CD14-positive monocyte (primary cell): Measurements from ENCODE around the gene CELF2. TPM values are rescaled to one million over a fixed set of nuclear protein-coding genes. Genes with fewer than 3 reads are reported as not detected.

Experiments
- DNase-seq, 3 donors: peaks; one replicate each; pipeline ENCODE4 v3.0.0-alpha.2; 2011 to 2022
- H2AFZ ChIP-seq: 2 replicates; pipeline ENCODE4 v1.6.0; 2012; ENCODE audit warnings: mild to moderate bottlenecking, low read depth, low read length, inconsistent platforms; ENCODE audit not compliant: insufficient read depth, poor library complexity, severe bottlenecking
- H3K27ac ChIP-seq, 2 donors: 1 replicate in 1 of 2; 2 replicates in 1 of 2; pipeline ENCODE4 v1.5.1; 2012 to 2013; ENCODE audit warnings: low read length in 2 of 2, control low read depth in 1 of 2, inconsistent platforms in 1 of 2, low read depth in 1 of 2, mild to moderate bottlenecking in 1 of 2
- H3K27me3 ChIP-seq, 2 donors: one replicate each; pipeline versions ENCODE4 v1.6.0 to v1.6.1; 2011 to 2013; ENCODE audit warnings: low read length in 2 of 2; ENCODE audit not compliant: control insufficient read depth in 2 of 2, insufficient read depth in 2 of 2
- H3K36me3 ChIP-seq, 2 donors: replicated peaks in 1 of 2; 1 replicate in 1 of 2; 2 replicates in 1 of 2; pipeline versions ENCODE4 v1.5.1 to v1.6.1; 2012 to 2013; ENCODE audit warnings: low read length in 2 of 2, control low read depth in 1 of 2, inconsistent platforms in 1 of 2, mild to moderate bottlenecking in 1 of 2; ENCODE audit not compliant: insufficient read depth in 2 of 2, control insufficient read depth in 1 of 2
- H3K4me1 ChIP-seq, 2 donors: 1 replicate in 1 of 2; 2 replicates in 1 of 2; pipeline versions ENCODE4 v1.5.1 to v1.6.1; 2012 to 2013; ENCODE audit warnings: low read length in 2 of 2, control low read depth in 1 of 2, inconsistent platforms in 1 of 2, mild to moderate bottlenecking in 1 of 2, moderate library complexity in 1 of 2; ENCODE audit not compliant: insufficient read depth in 2 of 2, control insufficient read depth in 1 of 2
- H3K4me2 ChIP-seq: replicated peaks from 2 replicates; pipeline ENCODE3; 2012; ENCODE audit warnings: low read length, moderate library complexity, mild to moderate bottlenecking; ENCODE audit not compliant: poor library complexity, severe bottlenecking; ENCODE audit errors: extremely low read depth
- H3K4me3 ChIP-seq, 3 experiments: fragments of 200-600 bp in 1 of 3; sonication (generic) in 1 of 3; replicated peaks in 1 of 3; 1 replicate in 2 of 3; 2 replicates in 1 of 3; pipeline ENCODE4 v1.5.1; 2011 to 2013; ENCODE audit warnings: low read length in 3 of 3, mild to moderate bottlenecking in 3 of 3, control low read depth in 2 of 3, low read depth in 2 of 3, inconsistent platforms in 1 of 3, moderate library complexity in 1 of 3
- H3K79me2 ChIP-seq: 2 replicates; pipeline ENCODE4 v1.6.0; 2012; ENCODE audit warnings: mild to moderate bottlenecking, control low read depth, inconsistent platforms, low read length, moderate library complexity; ENCODE audit not compliant: insufficient read depth
- H3K9ac ChIP-seq: 2 replicates; pipeline ENCODE4 v1.6.0; 2017; ENCODE audit warnings: low read length, mild to moderate bottlenecking; ENCODE audit not compliant: insufficient read depth, poor library complexity, severe bottlenecking
- H3K9me3 ChIP-seq, 2 donors: replicated peaks in 1 of 2; 1 replicate in 1 of 2; 2 replicates in 1 of 2; pipeline versions ENCODE4 v1.5.1 to v1.6.1; 2012 to 2013; ENCODE audit warnings: low read length in 2 of 2, control low read depth in 1 of 2; ENCODE audit not compliant: control insufficient read depth in 1 of 2, insufficient read depth in 1 of 2
- H4K20me1 ChIP-seq: 2 replicates; pipeline ENCODE4 v1.6.0; 2012; ENCODE audit warnings: mild to moderate bottlenecking, low read length, control low read depth, moderate library complexity; ENCODE audit not compliant: insufficient read depth
- H3K27ac Mint-ChIP-seq, 7 donors: one replicate each; pipeline ENCODE4 v1.8.0; 2020; ENCODE audit warnings: mild to moderate bottlenecking in 7 of 7, mixed read lengths in 7 of 7, moderate library complexity in 6 of 7, inconsistent platforms in 2 of 7
- H3K27me3 Mint-ChIP-seq, 3 donors: one replicate each; pipeline ENCODE4 v1.8.0; 2021 to 2022; ENCODE audit warnings: low read depth in 3 of 3, mild to moderate bottlenecking in 3 of 3, mixed read lengths in 3 of 3, moderate library complexity in 3 of 3, inconsistent platforms in 1 of 3
- H3K36me3 Mint-ChIP-seq, 2 donors: one replicate each; pipeline ENCODE4 v1.8.0; 2020; ENCODE audit warnings: mixed read lengths in 2 of 2, inconsistent platforms in 1 of 2, mild to moderate bottlenecking in 1 of 2
- H3K4me1 Mint-ChIP-seq: one replicate; pipeline ENCODE4 v1.8.0; 2020; ENCODE audit warnings: mild to moderate bottlenecking, mixed read lengths
- H3K4me3 Mint-ChIP-seq, 2 donors: one replicate each; pipeline ENCODE4 v1.8.0; 2020; ENCODE audit warnings: mild to moderate bottlenecking in 2 of 2, mixed read lengths in 2 of 2, moderate library complexity in 1 of 2
- H3K9me3 Mint-ChIP-seq, 7 donors: one replicate each; pipeline ENCODE4 v1.8.0; 2020 to 2022; ENCODE audit warnings: mixed read lengths in 7 of 7, mild to moderate bottlenecking in 6 of 7, moderate library complexity in 6 of 7, inconsistent platforms in 2 of 7
- CTCF ChIP-seq: fragments of 200-600 bp; IDR thresholded peaks from one replicate; pipeline ENCODE4 v1.8.0; 2022; ENCODE audit warnings: antibody characterized with exemption, mild to moderate bottlenecking
- whole genome bisulfite sequencing: methylation state at CpG from one replicate; pipeline ENCODE4 v1.1.5; 2013; ENCODE audit warnings: missing lambda C conversion rate; ENCODE audit not compliant: insufficient coverage; 5-methylcytosine and 5-hydroxymethylcytosine counted together
- intact Hi-C, 2 donors: fragments of 100-400 bp; cut with micrococcal nuclease; formaldehyde crosslinking; loops; one replicate each; pipeline versions ENCODE4 v1.15.0 to v1.15.1; 2023
- polyA plus RNA-seq, 3 donors: library from polyadenylated mRNA; depleted of rRNA in 1 of 3; unstranded in 2 of 3; stranded (reverse) in 1 of 3; fragments of 300-500 nt in 2 of 3; fragments of >200 nt in 1 of 3; fragmentation: Illumina TruSeq in 2 of 3; gene quantifications; 1 replicate in 2 of 3; 2 replicates in 1 of 3; pipeline ENCODE4 v1.2.3, GENCODE V29; 2012 to 2021

Gene CELF2
- polyA plus RNA-seq, 3 donors: 53.5 to 93.3 (median 80.5) TPM

GRCh38 chr10:11057018-11057417 lies 39.3 kb downstream of the CELF2 start:
- Histone ChIP-seq H3K27me3 (no peaks in the 10 kb centered on the region), H3K36me3 (no peaks in the 10 kb centered on the region), H4K20me1 (no peaks in the 10 kb centered on the region), H3K27ac (no peak overlapping the region), H2AFZ (no peak overlapping the region), H3K9me3 (no peaks in the 10 kb centered on the region), H3K4me3 (no peak overlapping the region), H3K4me2 (no peak overlapping the region), H3K4me1 (no peaks in the 10 kb centered on the region), H3K79me2 (no peaks in the 10 kb centered on the region), H3K9ac (no peak overlapping the region)
- Mint-ChIP-seq H3K9me3 (peaks cover 0 to 9% (median 2%) of the 10 kb centered on the region in 7 donors), H3K4me1 (no peaks in the 10 kb centered on the region), H3K27me3 (peaks cover 0 to 6% (median 5%) of the 10 kb centered on the region in 3 donors), H3K36me3 (no peaks in the 10 kb centered on the region), H3K27ac (no peak overlapping the region), H3K4me3 (no peak overlapping the region)
- DNase-seq: no peak
- no CpG with 5 or more reads among the region's 6 CpGs for WGBS
- TF ChIP-seq CTCF: no peak
- intact Hi-C loops: no loop called here

- no peaks in the 10 kb centered on the region for H3K36me3 ChIP-seq
- no peaks in the 10 kb centered on the region for H3K79me2 ChIP-seq
- Mint-ChIP-seq H3K27me3 (peaks cover 0 to 6% (median 5%) of the 10 kb centered on the region in 3 donors), H3K4me3 (no peak overlapping the region), H3K36me3 (no peaks in the 10 kb centered on the region), H3K9me3 (peaks cover 0 to 9% (median 2%) of the 10 kb centered on the region in 7 donors), H3K4me1 (no peaks in the 10 kb centered on the region), H3K27ac (no peak overlapping the region)
- no peak overlapping the region for H3K27ac ChIP-seq
- 100% methylated on average over 2 of the region's 6 CpGs for WGBS
- no peaks in the 10 kb centered on the region for H3K4me1 ChIP-seq
- no peaks in the 10 kb centered on the region for H3K27me3 ChIP-seq
- H3K9ac ChIP-seq: no peak overlapping the region
- no peak overlapping the region for H3K4me3 ChIP-seq
- TF ChIP-seq CTCF: no peak
- H2AFZ ChIP-seq: no peak overlapping the region
- no peaks in the 10 kb centered on the region for H4K20me1 ChIP-seq
- intact Hi-C loops: no loop called here
- H3K9me3 ChIP-seq: no peaks in the 10 kb centered on the region
- no peak overlapping the region for H3K4me2 ChIP-seq
- no peak for DNase-seq
Measured at GRCh38 chr10:11057448-11057847, 39.8 kb downstream of the CELF2 start.
